Measurements from ENCODE around the gene AATF.

DNA sequence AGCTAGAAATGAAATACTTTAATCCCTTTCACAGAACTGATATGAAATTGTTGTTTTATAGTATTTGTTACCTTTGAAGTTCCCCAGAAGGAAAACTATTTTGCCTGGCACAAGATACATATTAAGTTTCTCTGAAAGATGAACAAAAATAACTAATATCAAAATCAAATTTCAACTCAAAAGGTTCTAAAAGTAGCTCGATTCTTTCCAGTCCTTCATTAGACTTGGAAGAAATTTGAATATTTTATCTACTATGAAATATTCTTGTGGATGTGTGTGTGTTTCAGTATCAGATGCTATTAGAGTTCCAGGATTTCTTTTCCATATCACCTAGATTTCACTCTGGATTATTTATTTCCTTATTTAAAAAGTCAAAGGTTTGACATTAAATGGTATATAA is 3.6 kb upstream of the AATF start:
- no peak for TF ChIP-seq TARDBP (IDR thresholded peaks at IDR 0.05)
- TF ChIP-seq BHLHE40 (IDR thresholded peaks at IDR 0.05; ENCODE audit: borderline replicate concordance): no peak
- TF ChIP-seq SP1 (IDR thresholded peaks at IDR 0.05): no peak
- TF ChIP-seq FOXM1 (IDR thresholded peaks at IDR 0.05; ENCODE audit: borderline replicate concordance): no peak
- TF ChIP-seq SUZ12 (IDR thresholded peaks at IDR 0.05): no peak
- no peak for TF ChIP-seq CTBP1 (IDR thresholded peaks at IDR 0.05; ENCODE audit: borderline replicate concordance)
